Prostate gland (tissue), 2 donors: Measurements from ENCODE around the gene MPZ. TPM values are rescaled to one million over a fixed set of nuclear protein-coding genes. Genes with fewer than 3 reads are reported as not detected.
A peak's percentile ranks its signal among the peaks of the same experiment; 100 is the strongest.

Experiments used
- DNase-seq: peaks from one replicate; pipeline ENCODE4 v3.0.0-alpha.2; 2019; ENCODE audit warnings: low spot score
- H3K27ac ChIP-seq, 2 donors: fragments of 200-600 bp; sonication (generic); 2 replicates each; pipeline ENCODE4 v1.5.1; 2017 to 2019
- H3K27me3 ChIP-seq: fragments of 200-600 bp; sonication (generic); replicated peaks from 2 replicates; pipeline ENCODE4 v1.5.1; 2019; ENCODE audit not compliant: insufficient read depth
- H3K36me3 ChIP-seq, 2 donors: fragments of 200-600 bp; sonication (generic); 1 replicate in 1 of 2; 2 replicates in 1 of 2; pipeline versions ENCODE4 v1.5.1 to v1.8.1; 2017 to 2019
- H3K4me1 ChIP-seq: fragments of 200-600 bp; sonication (generic); replicated peaks from 2 replicates; pipeline ENCODE4 v1.5.1; 2019
- H3K4me3 ChIP-seq, 2 donors: fragments of 200-600 bp; sonication (generic); 2 replicates each; pipeline ENCODE4 v1.5.1; 2017 to 2019
- H3K9me3 ChIP-seq: fragments of 200-600 bp; sonication (generic); 2 replicates; pipeline ENCODE4 v1.5.1; 2017
- POLR2A ChIP-seq: fragments of 450-650 bp; IDR thresholded peaks from one replicate; pipeline ENCODE4 v1.6.1; 2016; ENCODE audit warnings: antibody characterized with exemption, mild to moderate bottlenecking
- POLR2AphosphoS5 ChIP-seq: sonication (generic); formaldehyde crosslinking; IDR thresholded peaks from one replicate; pipeline ENCODE4 v1.6.1; 2017; ENCODE audit warnings: antibody characterized with exemption
- WGBS: methylation state at CpG from one replicate; pipeline ENCODE4 v1.1.5; 2018; 5-methylcytosine and 5-hydroxymethylcytosine counted together
- intact Hi-C: fragments of 100-400 bp; cut with DNase I; formaldehyde crosslinking; loops from one replicate; pipeline ENCODE4 v1.14.2; 2022
- total RNA-seq, 2 donors: library from RNA; depleted of rRNA; stranded (reverse); fragments of >200 nt; gene quantifications; one replicate each; pipeline ENCODE4 v1.1.0, GENCODE V29; 2016
- TF ChIP-seq, protein P1 (sequence below), 4 experiments: fragments of 200-600 bp in 2 of 4; fragments of 450-650 bp in 2 of 4; sonication (generic) in 2 of 4; IDR thresholded peaks; 1 replicate in 3 of 4; 2 replicates in 1 of 4; pipeline ENCODE4 v1.5.1; 2016 to 2019; ENCODE audit warnings: antibody characterized with exemption in 4 of 4, mild to moderate bottlenecking in 2 of 4, moderate library complexity in 2 of 4

Gene MPZ
- 1 to 10 TPM; 2.2 to 7.3 TPM for total RNA-seq

DNA sequence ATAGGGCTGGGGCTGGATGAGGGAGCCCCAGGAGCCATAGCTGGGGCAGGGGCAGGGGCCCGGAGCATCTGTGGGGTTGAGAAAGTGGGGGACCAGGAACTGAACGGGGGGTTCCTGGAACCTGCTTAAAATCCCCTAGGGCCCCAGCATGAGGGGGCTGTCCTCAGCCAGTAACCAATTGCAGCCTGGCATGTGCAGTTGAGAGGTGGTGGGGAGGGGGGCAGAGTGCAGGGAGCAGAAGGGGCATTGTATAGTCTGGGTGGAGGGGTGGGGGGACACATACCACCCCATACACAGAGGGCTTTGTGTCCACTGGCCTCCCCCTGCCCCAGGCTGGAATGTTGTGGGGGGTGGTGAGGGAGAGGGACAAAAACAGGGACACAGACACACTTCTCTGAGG, at the start of gene MPZ:
Gene MPZ, minus strand, starts transcription at position 101 of the 400 bp plus-strand sequence. Its CDS starts 63 bp downstream, at position 38.
- 54% methylated on average over 2 of the region's 2 CpGs for WGBS
- Histone ChIP-seq H3K4me1 (peaks cover 5% of the 10 kb centered on the region), H3K27me3 (no peaks in the 10 kb centered on the region), H3K27ac (no peak within 1 kb of the TSS), H3K36me3 (no peaks in the 10 kb centered on the region), H3K9me3 (no peaks in the 10 kb centered on the region), H3K4me3 (no peak within 1 kb of the TSS)
- DNase-seq: no peak
- intact Hi-C loops: loop anchor here (5.0 to 10.0 kb wide), 2 partner anchors 75 to 108 kb away; partner anchors contain the start of gene NDUFS2
- no peak for TF ChIP-seq POLR2A
- TF ChIP-seq POLR2AphosphoS5: no peak
- TF ChIP-seq, protein P1, sequence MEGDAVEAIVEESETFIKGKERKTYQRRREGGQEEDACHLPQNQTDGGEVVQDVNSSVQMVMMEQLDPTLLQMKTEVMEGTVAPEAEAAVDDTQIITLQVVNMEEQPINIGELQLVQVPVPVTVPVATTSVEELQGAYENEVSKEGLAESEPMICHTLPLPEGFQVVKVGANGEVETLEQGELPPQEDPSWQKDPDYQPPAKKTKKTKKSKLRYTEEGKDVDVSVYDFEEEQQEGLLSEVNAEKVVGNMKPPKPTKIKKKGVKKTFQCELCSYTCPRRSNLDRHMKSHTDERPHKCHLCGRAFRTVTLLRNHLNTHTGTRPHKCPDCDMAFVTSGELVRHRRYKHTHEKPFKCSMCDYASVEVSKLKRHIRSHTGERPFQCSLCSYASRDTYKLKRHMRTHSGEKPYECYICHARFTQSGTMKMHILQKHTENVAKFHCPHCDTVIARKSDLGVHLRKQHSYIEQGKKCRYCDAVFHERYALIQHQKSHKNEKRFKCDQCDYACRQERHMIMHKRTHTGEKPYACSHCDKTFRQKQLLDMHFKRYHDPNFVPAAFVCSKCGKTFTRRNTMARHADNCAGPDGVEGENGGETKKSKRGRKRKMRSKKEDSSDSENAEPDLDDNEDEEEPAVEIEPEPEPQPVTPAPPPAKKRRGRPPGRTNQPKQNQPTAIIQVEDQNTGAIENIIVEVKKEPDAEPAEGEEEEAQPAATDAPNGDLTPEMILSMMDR (IDR thresholded peaks at IDR 0.05): no peak

DNA sequence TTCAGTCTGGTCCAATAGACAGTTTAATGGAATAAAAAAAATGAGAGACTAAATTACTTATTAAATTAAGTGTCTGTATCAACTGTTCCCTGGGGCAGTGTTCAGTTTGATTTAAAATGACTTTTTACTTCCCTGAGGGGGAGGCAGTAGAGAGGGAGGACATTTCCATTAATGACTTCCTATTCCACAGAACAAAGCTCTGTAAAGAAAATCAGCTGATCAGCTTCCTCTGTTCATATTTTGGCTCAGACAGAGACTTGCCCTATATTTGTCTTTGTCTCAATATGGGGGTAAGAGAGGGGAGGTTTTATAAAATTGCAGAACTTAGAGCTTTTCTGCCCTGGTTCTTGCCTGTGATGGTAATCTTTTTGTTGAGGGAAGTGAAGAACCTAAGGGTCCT, 49.5 kb upstream of the MPZ start:
- no peaks in the 10 kb centered on the region for H3K4me1 ChIP-seq
- no peak for DNase-seq
- H3K27me3 ChIP-seq: no peaks in the 10 kb centered on the region
- H3K36me3 ChIP-seq: no peaks in the 10 kb centered on the region
- intact Hi-C loops: no loop called here
- H3K4me3 ChIP-seq: no peak overlapping the region
- no peaks in the 10 kb centered on the region for H3K9me3 ChIP-seq
- TF ChIP-seq POLR2A: no peak
- TF ChIP-seq POLR2AphosphoS5: no peak
- TF ChIP-seq, protein P1 (IDR thresholded peaks at IDR 0.05): no peak
- peak overlapping the region in 1 of 2 donors; percentile 6 for H3K27ac ChIP-seq

DNA sequence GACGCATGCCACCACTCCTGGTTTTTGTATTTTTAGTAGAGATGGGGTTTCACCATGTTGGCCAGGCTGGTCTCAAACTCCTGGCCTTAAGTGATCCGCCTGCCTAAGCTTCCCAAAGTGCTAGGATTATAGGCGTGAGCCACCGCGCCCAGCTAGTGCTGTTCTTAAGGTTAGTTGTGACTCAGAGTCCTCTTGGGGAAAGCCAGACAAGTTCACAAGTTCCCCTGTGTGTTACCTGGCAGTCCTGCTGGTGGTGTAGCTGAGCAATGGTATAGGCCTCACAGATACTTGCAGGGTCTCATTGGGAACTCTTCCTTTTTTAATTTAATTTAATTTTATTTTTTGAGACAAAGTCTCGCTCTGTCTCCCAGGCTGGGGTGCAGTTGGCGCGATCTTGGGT, 47.3 kb upstream of the MPZ start:
- TF ChIP-seq, protein P1 (IDR thresholded peaks at IDR 0.05): no peak
- TF ChIP-seq POLR2AphosphoS5 (no peak), POLR2A (no peak)
- no peak for DNase-seq
- Histone ChIP-seq H3K4me1 (no peaks in the 10 kb centered on the region), H3K36me3 (no peaks in the 10 kb centered on the region), H3K4me3 (no peak overlapping the region), H3K9me3 (no peaks in the 10 kb centered on the region), H3K27ac (no peak overlapping the region), H3K27me3 (no peaks in the 10 kb centered on the region)
- intact Hi-C loops: no loop called here
- WGBS: 97% methylated on average over 8 of the region's 8 CpGs

DNA sequence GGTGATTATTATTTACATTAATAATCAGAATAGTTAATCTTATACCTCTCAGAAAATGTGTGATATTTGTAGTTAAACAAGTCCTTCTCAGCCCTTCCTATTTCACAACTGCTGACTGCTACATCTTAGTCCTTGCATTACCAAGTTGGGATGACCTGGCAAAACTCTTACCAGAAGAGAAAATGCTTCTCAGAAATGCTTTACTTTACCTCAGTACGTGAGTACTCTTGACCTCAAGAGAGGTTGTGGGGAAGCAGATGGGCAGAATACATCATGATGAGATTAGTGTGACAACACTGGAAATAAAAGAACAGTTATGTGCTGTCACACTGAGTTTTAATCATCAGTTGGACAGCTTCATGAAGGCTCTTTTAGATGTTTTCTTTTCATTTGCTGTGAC, 41.7 kb upstream of the MPZ start:
- TF ChIP-seq, protein P1 (IDR thresholded peaks at IDR 0.05): no peak
- no peak for TF ChIP-seq POLR2A
- TF ChIP-seq POLR2AphosphoS5: no peak
- Histone ChIP-seq H3K36me3 (peaks cover 0 to 2% of the 10 kb centered on the region in 2 donors), H3K4me3 (no peak overlapping the region), H3K9me3 (no peaks in the 10 kb centered on the region), H3K27ac (no peak overlapping the region), H3K27me3 (no peaks in the 10 kb centered on the region), H3K4me1 (no peaks in the 10 kb centered on the region)
- no peak for DNase-seq
- intact Hi-C loops: no loop called here
- WGBS: 70% methylated on average over 1 of the region's 1 CpG

DNA sequence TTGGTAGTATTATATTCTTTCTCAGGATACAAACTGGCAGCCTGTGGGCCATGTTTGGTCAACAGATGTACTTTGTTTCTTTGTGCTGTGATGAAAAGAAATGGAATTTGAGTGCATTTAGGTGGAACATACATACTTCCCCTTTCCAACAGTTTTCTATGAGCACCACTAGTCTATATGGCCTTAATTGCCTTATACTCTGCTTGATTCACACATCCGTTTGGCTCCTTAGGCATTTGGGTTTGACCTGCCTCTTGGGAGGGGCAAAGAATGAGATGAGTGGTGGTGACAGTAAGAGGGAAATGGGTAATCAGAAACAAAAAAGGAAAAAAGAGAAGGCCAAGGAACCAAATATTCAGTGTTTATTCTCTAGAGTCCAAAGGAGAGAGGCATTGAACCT, 40.9 kb upstream of the MPZ start:
- H3K9me3 ChIP-seq: no peaks in the 10 kb centered on the region
- H3K4me1 ChIP-seq: no peaks in the 10 kb centered on the region
- intact Hi-C loops: no loop called here
- H3K27me3 ChIP-seq: no peaks in the 10 kb centered on the region
- no peak for DNase-seq
- H3K27ac ChIP-seq: no peak overlapping the region
- TF ChIP-seq, protein P1 (IDR thresholded peaks at IDR 0.05): no peak
- no peak for TF ChIP-seq POLR2AphosphoS5
- no peak for TF ChIP-seq POLR2A
- WGBS: 92% methylated on average over 1 of the region's 1 CpG
- peaks cover 0 to 2% of the 10 kb centered on the region in 2 donors for H3K36me3 ChIP-seq
- no peak overlapping the region for H3K4me3 ChIP-seq
